GM23338 (cell line): ENCODE measurements around the gene NR2C2AP.

Source experiments
- CREB1 ChIP-seq: fragments of 250-450 bp; sonication (Bioruptor Pico); IDR thresholded peaks from 2 replicates; pipeline ENCODE4 v1.5.0; 2020; ENCODE audit warnings: low read depth, mild to moderate bottlenecking, moderate library complexity
- EZH2 ChIP-seq: fragments of 200-600 bp; sonication (generic); IDR thresholded peaks from one replicate; pipeline ENCODE4 v1.8.0; 2017; ENCODE audit warnings: antibody characterized with exemption, mild to moderate bottlenecking, low read depth; ENCODE audit not compliant: unreplicated experiment
- EZH2phosphoT487 ChIP-seq: fragments of 200-600 bp; sonication (generic); IDR thresholded peaks from one replicate; pipeline ENCODE4 v1.8.1; 2018; ENCODE audit warnings: antibody characterized with exemption; ENCODE audit not compliant: unreplicated experiment
- JUNB ChIP-seq: IDR thresholded peaks from one replicate; pipeline ENCODE4 v1.6.1; 2016; ENCODE audit warnings: antibody characterized with exemption; ENCODE audit not compliant: unreplicated experiment
- NANOG ChIP-seq: IDR thresholded peaks from 2 replicates; pipeline ENCODE4 v1.6.1; 2016; ENCODE audit warnings: antibody characterized with exemption, borderline replicate concordance
- POLR2AphosphoS5 ChIP-seq: IDR thresholded peaks from 2 replicates; pipeline ENCODE4 v1.6.1; 2016; ENCODE audit warnings: antibody characterized with exemption, low read depth
- REST ChIP-seq: IDR thresholded peaks from one replicate; pipeline ENCODE4 v1.6.1; 2018; ENCODE audit warnings: antibody characterized with exemption; ENCODE audit not compliant: unreplicated experiment
- STAT1 ChIP-seq: IDR thresholded peaks from one replicate; pipeline ENCODE4 v1.6.1; 2016; ENCODE audit warnings: antibody characterized with exemption; ENCODE audit not compliant: unreplicated experiment
- ZNF114 ChIP-seq: fragments of 250-450 bp; sonication (Bioruptor Pico); IDR thresholded peaks from 2 replicates; pipeline ENCODE4 v1.5.0; 2020; ENCODE audit warnings: mild to moderate bottlenecking, moderate library complexity
- ZNF331 ChIP-seq: fragments of 250-450 bp; sonication (Bioruptor Pico); IDR thresholded peaks from 2 replicates; pipeline ENCODE4 v1.5.0; 2020; ENCODE audit warnings: low read depth, mild to moderate bottlenecking, moderate library complexity
- ZNF462 ChIP-seq: fragments of 250-450 bp; sonication (Bioruptor Pico); IDR thresholded peaks from 2 replicates; pipeline ENCODE4 v1.5.0; 2020; ENCODE audit warnings: mild to moderate bottlenecking, moderate library complexity
- TF ChIP-seq, protein P1 (sequence below), 2 experiments: fragments of 200-600 bp in 1 of 2; sonication (generic) in 1 of 2; conservative IDR thresholded peaks; 2 replicates each; pipeline versions ENCODE4 v1.5.1 to v1.6.1; 2016 to 2017; ENCODE audit warnings: antibody characterized with exemption in 2 of 2, low read depth in 2 of 2, mild to moderate bottlenecking in 2 of 2, moderate library complexity in 1 of 2
- TF ChIP-seq, protein P2 (sequence below): IDR thresholded peaks from 2 replicates; pipeline ENCODE4 v1.6.1; 2016; ENCODE audit warnings: antibody characterized with exemption

- TF ChIP-seq REST (no peak), EZH2 (no peak), POLR2AphosphoS5 (no peak), JUNB (no peak), EZH2phosphoT487 (no peak), CREB1 (CRISPR knock-in tag) (no peak), ZNF114 (CRISPR knock-in tag) (no peak), STAT1 (no peak), NANOG (no peak), ZNF331 (no peak), ZNF462 (CRISPR knock-in tag) (no peak)
- TF ChIP-seq, protein P1, sequence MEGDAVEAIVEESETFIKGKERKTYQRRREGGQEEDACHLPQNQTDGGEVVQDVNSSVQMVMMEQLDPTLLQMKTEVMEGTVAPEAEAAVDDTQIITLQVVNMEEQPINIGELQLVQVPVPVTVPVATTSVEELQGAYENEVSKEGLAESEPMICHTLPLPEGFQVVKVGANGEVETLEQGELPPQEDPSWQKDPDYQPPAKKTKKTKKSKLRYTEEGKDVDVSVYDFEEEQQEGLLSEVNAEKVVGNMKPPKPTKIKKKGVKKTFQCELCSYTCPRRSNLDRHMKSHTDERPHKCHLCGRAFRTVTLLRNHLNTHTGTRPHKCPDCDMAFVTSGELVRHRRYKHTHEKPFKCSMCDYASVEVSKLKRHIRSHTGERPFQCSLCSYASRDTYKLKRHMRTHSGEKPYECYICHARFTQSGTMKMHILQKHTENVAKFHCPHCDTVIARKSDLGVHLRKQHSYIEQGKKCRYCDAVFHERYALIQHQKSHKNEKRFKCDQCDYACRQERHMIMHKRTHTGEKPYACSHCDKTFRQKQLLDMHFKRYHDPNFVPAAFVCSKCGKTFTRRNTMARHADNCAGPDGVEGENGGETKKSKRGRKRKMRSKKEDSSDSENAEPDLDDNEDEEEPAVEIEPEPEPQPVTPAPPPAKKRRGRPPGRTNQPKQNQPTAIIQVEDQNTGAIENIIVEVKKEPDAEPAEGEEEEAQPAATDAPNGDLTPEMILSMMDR (conservative IDR thresholded peaks at IDR 0.05; ENCODE audit: low read depth in 2 of 2), result no peak
- TF ChIP-seq, protein P2, sequence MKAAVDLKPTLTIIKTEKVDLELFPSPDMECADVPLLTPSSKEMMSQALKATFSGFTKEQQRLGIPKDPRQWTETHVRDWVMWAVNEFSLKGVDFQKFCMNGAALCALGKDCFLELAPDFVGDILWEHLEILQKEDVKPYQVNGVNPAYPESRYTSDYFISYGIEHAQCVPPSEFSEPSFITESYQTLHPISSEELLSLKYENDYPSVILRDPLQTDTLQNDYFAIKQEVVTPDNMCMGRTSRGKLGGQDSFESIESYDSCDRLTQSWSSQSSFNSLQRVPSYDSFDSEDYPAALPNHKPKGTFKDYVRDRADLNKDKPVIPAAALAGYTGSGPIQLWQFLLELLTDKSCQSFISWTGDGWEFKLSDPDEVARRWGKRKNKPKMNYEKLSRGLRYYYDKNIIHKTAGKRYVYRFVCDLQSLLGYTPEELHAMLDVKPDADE, result no peak
Observed at GRCh38 chr19:19169236-19170052, 33.8 kb downstream of the NR2C2AP start.
